H1 (cell line): Measurements from ENCODE around the gene SIT1. TPM values are rescaled to one million over a fixed set of nuclear protein-coding genes. Genes with fewer than 3 reads are reported as not detected.
A peak's percentile ranks its signal among the peaks of the same experiment; 100 is the strongest.

Source experiments
- CTCF ChIA-PET: fragments of 300-600 bp; sonication (Branson Sonifier 250); formaldehyde crosslinking; loops from one replicate; lab custom pipeline; 2021; ENCODE audit not compliant: partially characterized antibody; lab: Charles Lee
- POLR2A ChIA-PET: fragments of 300-600 bp; sonication (Branson Sonifier 250); formaldehyde crosslinking; loops from one replicate; lab custom pipeline; 2021; ENCODE audit warnings: inconsistent platforms; ENCODE audit not compliant: partially characterized antibody; lab: Charles Lee
- DNase-seq, 2 experiments: peaks; one replicate each; pipeline versions ENCODE4 v3.0.0 to v3.0.0-alpha.2; 2010 to 2022; ENCODE audit warnings: low spot score in 2 of 2, low read depth in 1 of 2, mixed read lengths in 1 of 2
- FAIRE-seq: peaks from 2 replicates; lab custom pipeline; 2011; peaks lifted over from hg19 to GRCh38; lab: Jason Lieb, UNC
- H2AFZ ChIP-seq: 2 replicates; pipeline ENCODE4 v1.8.1; 2012; ENCODE audit warnings: low read length, inconsistent platforms
- H2AK5ac ChIP-seq: 2 replicates; pipeline ENCODE4 v1.6.1; 2013; ENCODE audit warnings: low read depth, low read length
- H2BK120ac ChIP-seq: replicated peaks from 2 replicates; pipeline ENCODE3; 2013; ENCODE audit warnings: low read depth, low read length, inconsistent platforms
- H2BK12ac ChIP-seq: 2 replicates; pipeline ENCODE4 v1.6.1; 2013; ENCODE audit warnings: low read depth, low read length
- H2BK15ac ChIP-seq: 2 replicates; pipeline ENCODE4 v1.6.1; 2013; ENCODE audit warnings: low read length
- H2BK20ac ChIP-seq: 2 replicates; pipeline ENCODE4 v1.6.1; 2013; ENCODE audit warnings: low read length
- H2BK5ac ChIP-seq: 2 replicates; pipeline ENCODE4 v1.6.1; 2013; ENCODE audit warnings: low read depth, low read length
- H3K14ac ChIP-seq: 2 replicates; pipeline ENCODE4 v1.6.1; 2013; ENCODE audit warnings: inconsistent platforms; ENCODE audit not compliant: insufficient read length
- H3K18ac ChIP-seq: 2 replicates; pipeline ENCODE4 v1.6.1; 2013; ENCODE audit warnings: low read length; ENCODE audit errors: extremely low read depth
- H3K23ac ChIP-seq: 2 replicates; pipeline ENCODE4 v1.6.1; 2013; ENCODE audit warnings: inconsistent platforms; ENCODE audit not compliant: insufficient read length
- H3K23me2 ChIP-seq: 2 replicates; pipeline ENCODE4 v1.6.1; 2013; ENCODE audit warnings: low read depth, low read length
- H3K27ac ChIP-seq: 2 replicates; pipeline ENCODE4 v1.6.1; 2011; ENCODE audit warnings: low read depth, low read length, inconsistent platforms
- H3K27me3 ChIP-seq, 4 experiments: replicated peaks in 1 of 4; 1 replicate in 1 of 4; 2 replicates in 3 of 4; pipeline versions ENCODE4 v1.6.1 to v1.8.1; 2011 to 2013; ENCODE audit warnings: low read length in 3 of 4, mild to moderate bottlenecking in 3 of 4, inconsistent platforms in 2 of 4, mixed read lengths in 2 of 4, moderate library complexity in 1 of 4; ENCODE audit not compliant: control insufficient read depth in 3 of 4, insufficient read depth in 3 of 4; ENCODE audit errors: extremely low read depth in 1 of 4
- H3K36me3 ChIP-seq, 4 experiments: 2 replicates each; pipeline versions ENCODE4 v1.6.1 to v1.8.1; 2011 to 2013; ENCODE audit warnings: mild to moderate bottlenecking in 4 of 4, low read length in 3 of 4, moderate library complexity in 2 of 4, control low read depth in 1 of 4, inconsistent platforms in 1 of 4; ENCODE audit not compliant: insufficient read depth in 4 of 4, control insufficient read depth in 2 of 4
- H3K4ac ChIP-seq: replicated peaks from 2 replicates; pipeline ENCODE3; 2013; ENCODE audit warnings: low read length, low read depth, mixed read lengths, inconsistent platforms; ENCODE audit not compliant: insufficient read length
- H3K4me1 ChIP-seq, 4 experiments: replicated peaks in 1 of 4; 1 replicate in 1 of 4; 2 replicates in 3 of 4; pipeline versions ENCODE4 v1.6.1 to v1.8.1; 2011 to 2013; ENCODE audit warnings: low read length in 3 of 4, inconsistent platforms in 2 of 4, mixed read lengths in 1 of 4; ENCODE audit not compliant: insufficient read depth in 4 of 4, control insufficient read depth in 3 of 4
- H3K4me2 ChIP-seq, 2 experiments: 2 replicates each; pipeline versions ENCODE4 v1.6.1 to v1.8.1; 2011 to 2013; ENCODE audit warnings: low read depth in 2 of 2, low read length in 2 of 2, control low read depth in 1 of 2, inconsistent platforms in 1 of 2, mild to moderate bottlenecking in 1 of 2; ENCODE audit not compliant: insufficient read depth in 1 of 2
- H3K4me3 ChIP-seq, 4 experiments: fragments of 200-600, 300-600 bp in 1 of 4; sonication (generic), shearing (Covaris generic), sonication (Bioruptor Twin) in 1 of 4; 2 replicates each; pipeline versions ENCODE4 v1.5.1 to v1.8.1; 2011 to 2016; ENCODE audit warnings: low read length in 4 of 4, low read depth in 3 of 4, control low read depth in 2 of 4, inconsistent platforms in 2 of 4, mild to moderate bottlenecking in 2 of 4, mixed read lengths in 1 of 4, moderate library complexity in 1 of 4; ENCODE audit not compliant: insufficient read depth in 2 of 4; ENCODE audit errors: extremely low read depth in 1 of 4
- H3K56ac ChIP-seq: replicated peaks from 2 replicates; pipeline ENCODE3; 2013; ENCODE audit warnings: low read depth, mild to moderate bottlenecking, mixed read lengths, low read length, inconsistent platforms; ENCODE audit not compliant: insufficient read length
- H3K79me1 ChIP-seq: 2 replicates; pipeline ENCODE4 v1.6.1; 2013; ENCODE audit warnings: low read depth, low read length, control low read depth
- H3K79me2 ChIP-seq, 2 experiments: 2 replicates each; pipeline versions ENCODE4 v1.6.1 to v1.8.1; 2012 to 2013; ENCODE audit warnings: low read length in 2 of 2, mild to moderate bottlenecking in 2 of 2, inconsistent platforms in 1 of 2; ENCODE audit not compliant: insufficient read depth in 2 of 2, control insufficient read depth in 1 of 2
- H3K9ac ChIP-seq, 4 experiments: replicated peaks in 1 of 4; 1 replicate in 1 of 4; 2 replicates in 3 of 4; pipeline versions ENCODE4 v1.6.1 to v1.8.1; 2011 to 2013; ENCODE audit warnings: low read depth in 3 of 4, low read length in 3 of 4, control low read depth in 2 of 4, mild to moderate bottlenecking in 2 of 4, moderate library complexity in 2 of 4, inconsistent platforms in 1 of 4; ENCODE audit errors: extremely low read depth in 1 of 4
- H3K9me3 ChIP-seq, 2 experiments: 2 replicates each; pipeline versions ENCODE4 v1.6.1 to v1.8.1; 2012 to 2013; ENCODE audit warnings: mild to moderate bottlenecking in 2 of 2, moderate library complexity in 2 of 2, control low read depth in 1 of 2, inconsistent platforms in 1 of 2, low read depth in 1 of 2, low read length in 1 of 2, mixed read lengths in 1 of 2; ENCODE audit not compliant: insufficient read depth in 2 of 2
- H4K20me1 ChIP-seq, 2 experiments: replicated peaks in 1 of 2; 2 replicates each; pipeline versions ENCODE3 to v1.8.1; 2011 to 2013; ENCODE audit warnings: inconsistent platforms in 2 of 2, low read length in 2 of 2, mild to moderate bottlenecking in 1 of 2; ENCODE audit not compliant: insufficient read depth in 2 of 2, control insufficient read depth in 1 of 2
- H4K5ac ChIP-seq: 2 replicates; pipeline ENCODE4 v1.6.1; 2013; ENCODE audit warnings: low read length, low read depth, mixed read lengths, inconsistent platforms; ENCODE audit not compliant: insufficient read length
- H4K8ac ChIP-seq: 2 replicates; pipeline ENCODE4 v1.8.0; 2013; ENCODE audit warnings: mild to moderate bottlenecking, moderate library complexity, low read length, inconsistent platforms; ENCODE audit not compliant: insufficient read depth; ENCODE audit errors: extremely low read depth
- H4K91ac ChIP-seq: replicated peaks from 2 replicates; pipeline ENCODE3; 2013; ENCODE audit warnings: low read length, mixed read lengths, inconsistent platforms; ENCODE audit not compliant: insufficient read length
- GABPA ChIP-seq: IDR thresholded peaks from 2 replicates; pipeline ENCODE4 v1.6.1; 2011; ENCODE audit warnings: mild to moderate bottlenecking, low read length, moderate library complexity, borderline replicate concordance; ENCODE audit not compliant: insufficient read depth
- HDAC6 ChIP-seq: IDR thresholded peaks from one replicate; pipeline ENCODE4 v1.7.1; 2012; ENCODE audit warnings: low read depth, mild to moderate bottlenecking, inconsistent platforms, low read length, moderate library complexity
- PHF8 ChIP-seq: fragments of 200-600 bp; sonication (generic); conservative IDR thresholded peaks from 2 replicates; pipeline ENCODE4 v1.7.1; 2012; ENCODE audit warnings: low read depth, mild to moderate bottlenecking, inconsistent platforms, low read length, moderate library complexity
- TBP ChIP-seq: IDR thresholded peaks from 2 replicates; pipeline ENCODE4 v1.6.1; 2011; ENCODE audit warnings: low read depth, low read length, improper control_type of control experiment
- WGBS, 2 experiments: shearing (Covaris generic) in 1 of 2; methylation state at CpG; one replicate each; pipeline versions ENCODE4 v1.1.6 to v1.1.7; 2013 to 2015; ENCODE audit warnings: low lambda C conversion rate in 2 of 2, mixed read lengths in 2 of 2, inconsistent platforms in 1 of 2, low coverage in 1 of 2, missing lambda C conversion rate in 1 of 2; ENCODE audit not compliant: insufficient replicate concordance in 2 of 2, insufficient coverage in 1 of 2, insufficient read length in 1 of 2; ENCODE audit errors: extremely low coverage in 1 of 2, missing lambda C conversion rate in 1 of 2; 5-methylcytosine and 5-hydroxymethylcytosine counted together
- polyA plus RNA-seq, 7 experiments: library from polyadenylated mRNA; depleted of rRNA in 3 of 7; stranded (reverse) in 5 of 7; unstranded in 2 of 7; fragments of >200 nt in 5 of 7; fragments of 200-250 nt in 2 of 7; gene quantifications; 1 replicate in 5 of 7; 2 replicates in 1 of 7; 4 replicates in 1 of 7; pipeline versions ENCODE4 v1.2.1 to v1.2.3, GENCODE V29; 2011 to 2013; ENCODE audit warnings: missing spikeins in 2 of 7, mixed read lengths in 2 of 7
- total RNA-seq: library from RNA; stranded (reverse); fragmentation: NEBNext Ultra II Directional; extraction: Animal tissue kit (Norgen Biotek cat#: 25700); gene quantifications from 2 replicates; pipeline ENCODE4 v1.2.1, GENCODE V29; 2021

Gene SIT1
- total and polyA plus RNA-seq, 2 of the 8 experiments (the other 6 are each of a cell fraction or from before 2014, with no cell fraction given), result 8.2 to 12.8 TPM

GRCh38 chr9:35666045-35666444, 15.3 kb upstream of the SIT1 start:
- Histone ChIP-seq H3K4ac (no peak overlapping the region), H3K18ac (no peak overlapping the region), H4K91ac (no peak overlapping the region), H3K9me3 (no peaks in the 10 kb centered on the region), H2BK20ac (no peak overlapping the region), H2AFZ (no peak overlapping the region), H3K4me3 (no peak overlapping the region), H3K23me2 (peaks cover 4% of the 10 kb centered on the region; the same call in 1 of the 2 replicates), H3K27ac (no peak overlapping the region), H3K23ac (no peak overlapping the region), H3K4me2 (no peak overlapping the region), H3K79me1 (peaks cover 2% of the 10 kb centered on the region; the same call in 1 of the 2 replicates), H3K9ac (no peak overlapping the region), H2BK5ac (no peak overlapping the region), H2AK5ac (peak overlapping the region; percentile 77; the same call in 1 of the 2 replicates), H3K56ac (no peak overlapping the region), H3K36me3 (peaks cover 6 to 23% (median 13%) of the 10 kb centered on the region in 4 experiments), H3K27me3 (no peaks in the 10 kb centered on the region), H4K5ac (no peak overlapping the region), H3K14ac (no peak overlapping the region), H4K8ac (no peak overlapping the region), H4K20me1 (peaks cover 0 to 2% of the 10 kb centered on the region in 2 experiments), H2BK120ac (no peak overlapping the region), H2BK12ac (no peak overlapping the region), H3K4me1 (peaks cover 0 to 5% (median 1%) of the 10 kb centered on the region in 4 experiments; a peak in 5 of 7 replicates), H2BK15ac (peak overlapping the region; percentile 25; the same call in 1 of the 2 replicates), H3K79me2 (no peaks in the 10 kb centered on the region; a peak in 1 of 4 replicates)
- ChIA-PET CTCF (interaction anchor here (0.7 to 15.9 kb wide), 8 partner anchors 8 to 63 kb away, joined by 3 to 347 read pairs (median 55); partner anchors contain the start of genes CCDC107, CREB3, RMRP and SIT1), POLR2A (interaction anchor here (0.7 to 6.6 kb wide), 11 partner anchors 9 to 148 kb away, joined by 3 to 65 read pairs (median 3); partner anchors contain the start of genes CA9, CREB3, GBA2 and RGP1)
- TF ChIP-seq PHF8 (no peak), HDAC6 (no peak), GABPA (no peak), TBP (no peak)
- FAIRE-seq (no peak), DNase-seq (no peak)
- 100% methylated on average over 1 of the region's 1 CpG; no CpG with 5 or more reads in 1 of the 2 experiments for WGBS, 2 experiments
